CD14-positive monocyte (primary cell): ENCODE data around the gene CD151. TPM values are rescaled to one million over a fixed set of nuclear protein-coding genes. Genes with fewer than 3 reads are reported as not detected.

Experiments used
- DNase-seq, 3 donors: peaks; one replicate each; pipeline ENCODE4 v3.0.0-alpha.2; 2011 to 2022
- H2AFZ ChIP-seq: 2 replicates; pipeline ENCODE4 v1.6.0; 2012; ENCODE audit warnings: mild to moderate bottlenecking, low read depth, low read length, inconsistent platforms; ENCODE audit not compliant: insufficient read depth, poor library complexity, severe bottlenecking
- H3K27ac ChIP-seq, 2 donors: 1 replicate in 1 of 2; 2 replicates in 1 of 2; pipeline ENCODE4 v1.5.1; 2012 to 2013; ENCODE audit warnings: low read length in 2 of 2, control low read depth in 1 of 2, inconsistent platforms in 1 of 2, low read depth in 1 of 2, mild to moderate bottlenecking in 1 of 2
- H3K27me3 ChIP-seq, 2 donors: one replicate each; pipeline versions ENCODE4 v1.6.0 to v1.6.1; 2011 to 2013; ENCODE audit warnings: low read length in 2 of 2; ENCODE audit not compliant: control insufficient read depth in 2 of 2, insufficient read depth in 2 of 2
- H3K36me3 ChIP-seq, 2 donors: replicated peaks in 1 of 2; 1 replicate in 1 of 2; 2 replicates in 1 of 2; pipeline versions ENCODE4 v1.5.1 to v1.6.1; 2012 to 2013; ENCODE audit warnings: low read length in 2 of 2, control low read depth in 1 of 2, inconsistent platforms in 1 of 2, mild to moderate bottlenecking in 1 of 2; ENCODE audit not compliant: insufficient read depth in 2 of 2, control insufficient read depth in 1 of 2
- H3K4me1 ChIP-seq, 2 donors: 1 replicate in 1 of 2; 2 replicates in 1 of 2; pipeline versions ENCODE4 v1.5.1 to v1.6.1; 2012 to 2013; ENCODE audit warnings: low read length in 2 of 2, control low read depth in 1 of 2, inconsistent platforms in 1 of 2, mild to moderate bottlenecking in 1 of 2, moderate library complexity in 1 of 2; ENCODE audit not compliant: insufficient read depth in 2 of 2, control insufficient read depth in 1 of 2
- H3K4me2 ChIP-seq: replicated peaks from 2 replicates; pipeline ENCODE3; 2012; ENCODE audit warnings: low read length, moderate library complexity, mild to moderate bottlenecking; ENCODE audit not compliant: poor library complexity, severe bottlenecking; ENCODE audit errors: extremely low read depth
- H3K4me3 ChIP-seq, 3 experiments: fragments of 200-600 bp in 1 of 3; sonication (generic) in 1 of 3; replicated peaks in 1 of 3; 1 replicate in 2 of 3; 2 replicates in 1 of 3; pipeline ENCODE4 v1.5.1; 2011 to 2013; ENCODE audit warnings: low read length in 3 of 3, mild to moderate bottlenecking in 3 of 3, control low read depth in 2 of 3, low read depth in 2 of 3, inconsistent platforms in 1 of 3, moderate library complexity in 1 of 3
- H3K79me2 ChIP-seq: 2 replicates; pipeline ENCODE4 v1.6.0; 2012; ENCODE audit warnings: mild to moderate bottlenecking, control low read depth, inconsistent platforms, low read length, moderate library complexity; ENCODE audit not compliant: insufficient read depth
- H3K9ac ChIP-seq: 2 replicates; pipeline ENCODE4 v1.6.0; 2017; ENCODE audit warnings: low read length, mild to moderate bottlenecking; ENCODE audit not compliant: insufficient read depth, poor library complexity, severe bottlenecking
- H3K9me3 ChIP-seq, 2 donors: replicated peaks in 1 of 2; 1 replicate in 1 of 2; 2 replicates in 1 of 2; pipeline versions ENCODE4 v1.5.1 to v1.6.1; 2012 to 2013; ENCODE audit warnings: low read length in 2 of 2, control low read depth in 1 of 2; ENCODE audit not compliant: control insufficient read depth in 1 of 2, insufficient read depth in 1 of 2
- H4K20me1 ChIP-seq: 2 replicates; pipeline ENCODE4 v1.6.0; 2012; ENCODE audit warnings: mild to moderate bottlenecking, low read length, control low read depth, moderate library complexity; ENCODE audit not compliant: insufficient read depth
- H3K27ac Mint-ChIP-seq, 7 donors: one replicate each; pipeline ENCODE4 v1.8.0; 2020; ENCODE audit warnings: mild to moderate bottlenecking in 7 of 7, mixed read lengths in 7 of 7, moderate library complexity in 6 of 7, inconsistent platforms in 2 of 7
- H3K27me3 Mint-ChIP-seq, 3 donors: one replicate each; pipeline ENCODE4 v1.8.0; 2021 to 2022; ENCODE audit warnings: low read depth in 3 of 3, mild to moderate bottlenecking in 3 of 3, mixed read lengths in 3 of 3, moderate library complexity in 3 of 3, inconsistent platforms in 1 of 3
- H3K36me3 Mint-ChIP-seq, 2 donors: one replicate each; pipeline ENCODE4 v1.8.0; 2020; ENCODE audit warnings: mixed read lengths in 2 of 2, inconsistent platforms in 1 of 2, mild to moderate bottlenecking in 1 of 2
- H3K4me1 Mint-ChIP-seq: one replicate; pipeline ENCODE4 v1.8.0; 2020; ENCODE audit warnings: mild to moderate bottlenecking, mixed read lengths
- H3K4me3 Mint-ChIP-seq, 2 donors: one replicate each; pipeline ENCODE4 v1.8.0; 2020; ENCODE audit warnings: mild to moderate bottlenecking in 2 of 2, mixed read lengths in 2 of 2, moderate library complexity in 1 of 2
- H3K9me3 Mint-ChIP-seq, 7 donors: one replicate each; pipeline ENCODE4 v1.8.0; 2020 to 2022; ENCODE audit warnings: mixed read lengths in 7 of 7, mild to moderate bottlenecking in 6 of 7, moderate library complexity in 6 of 7, inconsistent platforms in 2 of 7
- CTCF ChIP-seq: fragments of 200-600 bp; IDR thresholded peaks from one replicate; pipeline ENCODE4 v1.8.0; 2022; ENCODE audit warnings: antibody characterized with exemption, mild to moderate bottlenecking
- WGBS: methylation state at CpG from one replicate; pipeline ENCODE4 v1.1.5; 2013; ENCODE audit warnings: missing lambda C conversion rate; ENCODE audit not compliant: insufficient coverage; 5-methylcytosine and 5-hydroxymethylcytosine counted together
- intact Hi-C, 2 donors: fragments of 100-400 bp; cut with micrococcal nuclease; formaldehyde crosslinking; loops; one replicate each; pipeline versions ENCODE4 v1.15.0 to v1.15.1; 2023
- polyA plus RNA-seq, 3 donors: library from polyadenylated mRNA; depleted of rRNA in 1 of 3; unstranded in 2 of 3; stranded (reverse) in 1 of 3; fragments of 300-500 nt in 2 of 3; fragments of >200 nt in 1 of 3; fragmentation: Illumina TruSeq in 2 of 3; gene quantifications; 1 replicate in 2 of 3; 2 replicates in 1 of 3; pipeline ENCODE4 v1.2.3, GENCODE V29; 2012 to 2021

The CD151 gene
- polyA plus RNA-seq, 3 donors, result 18.1 to 200 (median 57.4) TPM

- Mint-ChIP-seq H3K9me3 (no peaks in the 10 kb centered on the region), H3K27ac (peak overlapping the region; percentile 63 to 91 (median 84)), H3K4me1 (peaks cover 43% of the 10 kb centered on the region), H3K4me3 (peak overlapping the region; percentile 87 to 88), H3K27me3 (peaks cover 0 to 17% (median 10%) of the 10 kb centered on the region in 3 donors), H3K36me3 (peaks cover 25 to 28% of the 10 kb centered on the region in 2 donors)
- under 1% methylated on average over 50 of the region's 53 CpGs for WGBS
- intact Hi-C loops, result loop anchor here in 1 of 2 donors (5.0 kb wide), 1 partner anchor 36 kb away; the partner anchor contains the start of genes PIDD1 and RPLP2
- Histone ChIP-seq H3K9ac (peak overlapping the region; percentile 95), H3K4me1 (peaks cover 40 to 69% of the 10 kb centered on the region in 2 donors), H4K20me1 (peaks cover 74% of the 10 kb centered on the region), H3K9me3 (no peaks in the 10 kb centered on the region), H3K36me3 (peaks cover 21 to 24% of the 10 kb centered on the region in 2 donors), H3K79me2 (peaks cover 29% of the 10 kb centered on the region), H3K27ac (peak overlapping the region; percentile 70 to 93), H3K4me2 (peak overlapping the region; percentile 88), H2AFZ (peak overlapping the region; percentile 72), H3K27me3 (peaks cover 0 to 2% of the 10 kb centered on the region in 2 donors), H3K4me3 (peak overlapping the region; percentile 88 to 94 (median 92))
- no peak for TF ChIP-seq CTCF
- no peak for DNase-seq
These were observed 10.5 kb downstream of the CD151 start for GRCh38 chr11:843086-843734.

- H3K27me3 ChIP-seq, result peaks cover 6 to 10% of the 10 kb centered on the region in 2 donors
- peaks cover 48 to 78% of the 10 kb centered on the region in 2 donors for H3K4me1 ChIP-seq
- peaks cover 29% of the 10 kb centered on the region for H3K79me2 ChIP-seq
- H2AFZ ChIP-seq, result peak overlapping the region; percentile 39
- peaks cover 74% of the 10 kb centered on the region for H4K20me1 ChIP-seq
- Mint-ChIP-seq H3K27ac (peak overlapping the region; percentile 76 to 91 (median 84)), H3K4me3 (peak overlapping the region; percentile 87 to 88), H3K36me3 (peaks cover 17 to 19% of the 10 kb centered on the region in 2 donors), H3K9me3 (peaks cover 0 to 3% (median 0%) of the 10 kb centered on the region in 7 donors), H3K4me1 (peaks cover 47% of the 10 kb centered on the region), H3K27me3 (peaks cover 7 to 25% (median 17%) of the 10 kb centered on the region in 3 donors)
- 3% methylated on average over 15 of the region's 25 CpGs for WGBS
- peak overlapping the region; percentile 88 for H3K4me2 ChIP-seq
- H3K36me3 ChIP-seq, result peaks cover 13 to 16% of the 10 kb centered on the region in 2 donors
- H3K9me3 ChIP-seq, result no peaks in the 10 kb centered on the region
- peak overlapping the region; percentile 88 to 94 (median 92) for H3K4me3 ChIP-seq
- peak overlapping the region; percentile 70 to 93 for H3K27ac ChIP-seq
- no peak for TF ChIP-seq CTCF
- intact Hi-C loops, result loop anchor here in 1 of 2 donors (5.0 kb wide), 1 partner anchor 37 kb away; the partner anchor contains the start of genes PIDD1 and RPLP2
- peak; percentile 82 to 93 (median 90) for DNase-seq
- peak overlapping the region; percentile 95 for H3K9ac ChIP-seq
These were observed 11.3 kb downstream of the CD151 start for GRCh38 chr11:843818-844692.
